Inferior parietal cortex (tissue), 1 donor: ENCODE measurements around the gene CACNA1B.

Experiments
- DNase-seq: peaks from one replicate; pipeline ENCODE4 v3.0.0-alpha.2; 2016; ENCODE audit errors: extremely low spot score

CACNA1B gene

DNA sequence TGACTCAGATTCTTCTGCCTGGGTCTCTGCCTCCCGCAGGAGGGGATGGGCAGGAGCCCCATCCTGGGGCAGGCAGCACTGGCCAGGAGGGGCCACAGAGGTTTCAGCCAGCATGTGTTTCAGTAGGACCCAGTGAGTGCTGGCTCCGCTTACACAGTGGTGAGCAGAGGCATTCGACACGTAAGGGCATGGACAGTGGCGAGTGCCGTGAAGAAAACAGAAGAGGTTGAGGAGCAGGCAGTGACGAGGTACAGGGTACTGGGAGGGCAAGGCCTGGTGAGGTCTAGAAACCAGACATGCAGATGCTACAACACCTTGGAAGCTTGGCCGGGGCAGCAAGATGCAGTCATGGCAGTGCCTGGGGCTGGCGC lies 41.5 kb downstream of the CACNA1B start:
- DNase-seq = no peak

- no peak for DNase-seq
Measured at GRCh38 chr9:137919649-137920141, 42.1 kb downstream of the CACNA1B start.

GRCh38 chr9:137920753-137921152 lies 43.2 kb downstream of the CACNA1B start:
- no peak for DNase-seq

GRCh38 chr9:137924169-137924568 lies 46.6 kb downstream of the CACNA1B start:
- no peak for DNase-seq

DNA sequence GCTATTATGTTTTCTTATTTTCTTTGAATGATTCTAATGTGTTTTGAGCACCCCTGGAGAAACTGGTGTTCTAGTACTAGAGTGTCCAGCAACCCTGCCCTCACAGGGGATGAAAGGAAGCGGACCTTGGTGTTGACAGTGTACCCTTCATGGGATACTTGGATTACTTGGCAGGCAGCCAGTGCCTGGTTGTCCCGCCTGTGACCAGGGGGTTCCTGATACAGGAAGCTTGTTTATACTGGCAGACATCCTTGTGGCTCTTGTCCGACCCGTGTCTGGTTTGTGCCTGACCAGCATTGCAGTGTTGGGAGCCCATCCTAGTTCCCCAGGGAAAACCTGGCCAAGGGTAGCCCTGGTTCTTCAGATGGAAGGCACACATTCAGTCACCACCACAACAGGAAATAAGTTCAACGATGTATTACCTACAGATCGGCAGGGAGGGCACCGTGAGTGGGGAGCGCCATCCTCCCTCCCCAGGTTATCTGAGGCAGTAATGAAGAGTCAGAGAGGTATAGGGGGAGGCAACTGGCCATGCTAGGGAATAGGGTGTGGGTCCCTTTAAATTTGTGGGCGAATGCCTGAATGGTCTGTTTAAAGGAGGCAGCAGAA lies 47.3 kb downstream of the CACNA1B start:
- DNase-seq = no peak

GRCh38 chr9:137943655-137944054 lies 66.1 kb downstream of the CACNA1B start:
- DNase-seq = no peak

DNA sequence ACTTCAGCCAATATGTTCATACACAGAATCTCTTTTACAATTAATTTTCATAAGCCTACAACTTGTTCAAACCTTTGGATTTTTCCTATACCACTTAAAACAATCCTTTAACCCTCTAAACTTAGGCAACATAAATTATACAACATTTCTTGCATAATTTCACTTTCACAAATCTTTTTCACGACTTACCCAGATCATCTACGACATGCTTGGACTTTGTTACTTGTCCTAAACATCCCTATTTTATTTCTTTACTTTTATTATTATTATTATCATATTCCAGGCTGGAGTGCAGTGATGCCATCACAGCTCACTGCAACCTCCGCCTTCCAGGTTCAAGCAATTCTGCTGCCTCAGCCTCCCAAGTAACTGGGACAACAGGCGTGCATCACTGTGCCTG lies 68.0 kb downstream of the CACNA1B start:
- DNase-seq = no peak

GRCh38 chr9:137946993-137947392 lies 69.4 kb downstream of the CACNA1B start:
- no peak for DNase-seq

- DNase-seq = no peak
Measured at GRCh38 chr9:137948642-137949041, 71.1 kb downstream of the CACNA1B start.

DNA sequence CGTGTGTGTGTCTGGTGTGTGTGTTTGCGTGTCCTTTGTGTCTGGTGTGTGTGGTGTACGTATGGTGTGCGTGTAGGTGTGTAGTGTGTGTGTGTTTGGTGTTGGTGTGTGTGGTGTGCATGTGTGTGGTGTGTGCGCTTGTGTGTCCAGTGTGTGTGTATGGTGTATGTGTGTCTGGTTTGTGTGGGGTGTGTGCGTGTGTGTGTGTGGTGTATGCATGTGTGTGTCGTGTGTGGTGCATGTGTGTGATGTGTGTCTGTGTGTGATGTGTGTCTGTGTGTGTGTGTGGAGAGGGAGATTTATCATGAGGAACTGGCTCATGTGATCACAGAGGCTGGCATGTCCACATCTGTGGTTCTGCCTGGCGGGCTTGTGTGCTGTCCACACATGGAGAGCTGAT lies 71.7 kb downstream of the CACNA1B start:
- DNase-seq = no peak

GRCh38 chr9:137951107-137951506 lies 73.5 kb downstream of the CACNA1B start:
- no peak for DNase-seq

- DNase-seq = no peak
Measured at GRCh38 chr9:137951597-137952490, 74.3 kb downstream of the CACNA1B start.

DNA sequence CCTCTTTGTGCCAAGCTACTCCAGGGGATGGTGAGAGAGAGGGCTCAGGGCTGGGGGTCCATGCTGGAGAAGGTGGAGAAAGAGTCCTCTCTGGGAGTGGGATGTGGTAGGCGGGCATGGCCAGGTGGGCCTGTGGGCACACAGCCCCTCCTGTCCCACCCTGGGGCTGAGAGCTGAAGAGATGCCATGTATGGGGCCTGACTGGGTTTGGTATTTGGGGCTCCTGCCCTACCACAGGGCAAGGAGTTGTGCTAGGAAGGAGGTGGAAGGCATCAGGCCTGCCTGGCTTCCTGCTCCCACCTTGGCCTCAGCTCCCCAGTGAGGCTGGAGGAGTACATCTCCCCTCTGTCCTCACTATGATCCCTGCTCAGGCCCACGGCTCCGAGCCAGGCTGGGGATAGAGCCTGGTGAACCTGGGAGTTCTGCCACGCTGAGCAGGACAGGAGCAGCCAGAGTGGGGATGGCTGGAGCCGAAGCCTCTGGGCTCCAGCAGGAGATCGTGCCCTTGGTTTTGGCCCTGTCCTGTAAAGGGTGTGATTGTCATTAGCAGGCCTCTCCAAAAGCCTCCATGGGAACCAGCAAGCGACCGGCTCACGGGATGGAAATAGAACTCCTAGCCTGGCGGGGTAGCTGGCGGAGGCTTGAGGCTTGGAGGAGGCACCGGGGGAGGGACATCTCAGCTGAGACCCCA lies 75.5 kb downstream of the CACNA1B start:
- no peak for DNase-seq

DNA sequence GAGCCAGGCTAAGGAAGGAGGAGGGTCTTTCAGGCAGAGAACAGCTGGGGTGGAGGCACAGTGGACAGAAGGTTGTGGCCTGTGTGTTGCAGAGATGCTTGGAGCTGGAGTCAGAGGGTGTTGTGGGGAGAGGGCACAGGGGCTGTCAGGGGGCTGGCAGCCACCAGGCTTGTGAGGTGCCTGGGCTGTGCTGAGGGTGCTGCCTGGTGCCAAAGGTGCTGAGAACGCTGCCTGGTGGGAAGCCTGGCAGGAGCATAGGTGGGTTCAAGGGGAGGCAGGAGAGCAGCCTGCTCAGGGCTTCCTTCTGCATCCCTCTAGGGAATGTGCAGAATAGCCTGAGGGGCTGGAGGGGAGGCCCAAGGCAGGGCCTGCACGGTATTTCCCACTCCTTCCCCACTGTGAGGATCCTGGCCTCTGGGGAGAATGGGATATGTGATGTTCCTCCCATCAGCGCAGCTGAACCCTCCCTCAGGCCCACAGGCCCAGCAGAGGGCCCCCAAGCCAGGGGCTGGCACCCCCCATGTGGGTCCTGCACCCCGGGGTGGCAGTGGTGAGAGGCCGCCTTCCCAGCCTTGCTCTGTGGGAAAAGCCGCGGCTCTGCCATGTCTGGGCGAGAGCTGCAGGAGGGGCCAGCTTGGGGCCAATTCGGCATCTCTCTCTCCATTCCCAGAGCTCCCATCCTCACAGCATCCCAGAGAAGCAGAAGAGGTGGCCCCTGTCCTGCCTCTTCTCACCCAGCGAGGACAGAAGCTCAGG lies 76.3 kb downstream of the CACNA1B start:
- DNase-seq = no peak

- DNase-seq = no peak
Measured at GRCh38 chr9:137955224-137955570, 77.6 kb downstream of the CACNA1B start.

GRCh38 chr9:137955586-137955985 lies 78.0 kb downstream of the CACNA1B start:
- DNase-seq = no peak

DNA sequence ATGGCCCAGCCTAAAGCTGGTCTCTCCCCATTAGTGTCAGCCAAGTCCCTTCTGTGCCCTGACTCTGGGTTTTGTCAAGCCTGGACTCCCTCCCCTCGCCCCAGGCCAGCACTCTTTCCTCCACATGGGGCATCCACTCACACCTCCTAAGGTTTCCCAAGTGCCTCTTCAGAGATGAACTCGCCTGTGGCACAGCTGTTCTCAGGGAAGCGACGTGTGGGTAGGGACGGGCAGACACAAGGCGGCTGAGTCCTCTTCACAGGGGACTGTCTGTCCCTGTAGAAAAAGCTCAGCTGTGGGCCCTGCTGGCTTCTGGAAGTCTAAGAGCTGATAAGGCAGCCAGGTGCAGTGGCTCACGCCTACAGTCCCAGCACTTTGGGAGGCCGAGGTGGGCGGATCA lies 78.5 kb downstream of the CACNA1B start:
- no peak for DNase-seq

GRCh38 chr9:137956688-137957385 lies 79.3 kb downstream of the CACNA1B start:
- no peak for DNase-seq

- DNase-seq = no peak
Measured at GRCh38 chr9:137959641-137960411, 82.2 kb downstream of the CACNA1B start.

GRCh38 chr9:137960496-137960895 lies 82.9 kb downstream of the CACNA1B start:
- no peak for DNase-seq

DNA sequence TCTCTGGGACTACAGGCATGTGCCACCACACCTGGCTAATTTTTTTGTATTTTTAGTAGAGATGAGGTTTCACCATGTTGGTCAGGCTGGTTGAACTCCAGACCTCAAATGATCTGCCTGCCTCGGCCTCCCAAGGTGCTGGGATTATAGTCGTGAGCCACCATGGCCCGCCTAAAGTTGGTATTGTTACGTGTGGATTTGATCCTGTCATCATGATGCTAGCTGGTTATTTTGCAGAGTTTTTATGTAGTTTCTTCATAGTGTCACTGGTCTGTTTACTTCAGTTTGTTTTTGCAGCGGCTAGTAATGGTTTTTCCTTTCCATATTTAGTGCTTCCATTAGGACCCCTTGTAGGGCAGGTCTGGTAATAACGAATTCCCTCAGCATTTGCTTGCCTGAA lies 85.9 kb downstream of the CACNA1B start:
- no peak for DNase-seq
